Measurements from ENCODE around the gene FKBP7. TPM values are rescaled to one million over a fixed set of nuclear protein-coding genes. Genes with fewer than 3 reads are reported as not detected.
A peak's percentile ranks its signal among the peaks of the same experiment; 100 is the strongest.

The FKBP7 gene
- total and polyA plus RNA-seq, 2 of the 13 experiments (the other 11 are each of a cell fraction or from before 2014, with no cell fraction given), result 12.4 to 14.8 TPM

GRCh38 chr2:178469219-178469849 is 9.1 kb downstream of the FKBP7 start (continued):
- no peak for TF ChIP-seq NFKB2 (CRISPR knock-in tag; IDR thresholded peaks at IDR 0.05; ENCODE audit: borderline replicate concordance)
- TF ChIP-seq RELA (CRISPR knock-in tag; IDR thresholded peaks at IDR 0.05), result no peak
- peak; percentile 55; the same call in 1 of the 2 replicates for TF ChIP-seq SIX1 (CRISPR knock-in tag; IDR thresholded peaks at IDR 0.05; ENCODE audit: borderline replicate concordance)
- no peak for TF ChIP-seq NR2C2 (CRISPR knock-in tag; IDR thresholded peaks at IDR 0.05; ENCODE audit: borderline replicate concordance)
- no peak for TF ChIP-seq ZNF572 (CRISPR knock-in tag; IDR thresholded peaks at IDR 0.05)
- TF ChIP-seq FOXM1 (CRISPR knock-in tag; IDR thresholded peaks at IDR 0.05), result no peak
- TF ChIP-seq, protein P1, sequence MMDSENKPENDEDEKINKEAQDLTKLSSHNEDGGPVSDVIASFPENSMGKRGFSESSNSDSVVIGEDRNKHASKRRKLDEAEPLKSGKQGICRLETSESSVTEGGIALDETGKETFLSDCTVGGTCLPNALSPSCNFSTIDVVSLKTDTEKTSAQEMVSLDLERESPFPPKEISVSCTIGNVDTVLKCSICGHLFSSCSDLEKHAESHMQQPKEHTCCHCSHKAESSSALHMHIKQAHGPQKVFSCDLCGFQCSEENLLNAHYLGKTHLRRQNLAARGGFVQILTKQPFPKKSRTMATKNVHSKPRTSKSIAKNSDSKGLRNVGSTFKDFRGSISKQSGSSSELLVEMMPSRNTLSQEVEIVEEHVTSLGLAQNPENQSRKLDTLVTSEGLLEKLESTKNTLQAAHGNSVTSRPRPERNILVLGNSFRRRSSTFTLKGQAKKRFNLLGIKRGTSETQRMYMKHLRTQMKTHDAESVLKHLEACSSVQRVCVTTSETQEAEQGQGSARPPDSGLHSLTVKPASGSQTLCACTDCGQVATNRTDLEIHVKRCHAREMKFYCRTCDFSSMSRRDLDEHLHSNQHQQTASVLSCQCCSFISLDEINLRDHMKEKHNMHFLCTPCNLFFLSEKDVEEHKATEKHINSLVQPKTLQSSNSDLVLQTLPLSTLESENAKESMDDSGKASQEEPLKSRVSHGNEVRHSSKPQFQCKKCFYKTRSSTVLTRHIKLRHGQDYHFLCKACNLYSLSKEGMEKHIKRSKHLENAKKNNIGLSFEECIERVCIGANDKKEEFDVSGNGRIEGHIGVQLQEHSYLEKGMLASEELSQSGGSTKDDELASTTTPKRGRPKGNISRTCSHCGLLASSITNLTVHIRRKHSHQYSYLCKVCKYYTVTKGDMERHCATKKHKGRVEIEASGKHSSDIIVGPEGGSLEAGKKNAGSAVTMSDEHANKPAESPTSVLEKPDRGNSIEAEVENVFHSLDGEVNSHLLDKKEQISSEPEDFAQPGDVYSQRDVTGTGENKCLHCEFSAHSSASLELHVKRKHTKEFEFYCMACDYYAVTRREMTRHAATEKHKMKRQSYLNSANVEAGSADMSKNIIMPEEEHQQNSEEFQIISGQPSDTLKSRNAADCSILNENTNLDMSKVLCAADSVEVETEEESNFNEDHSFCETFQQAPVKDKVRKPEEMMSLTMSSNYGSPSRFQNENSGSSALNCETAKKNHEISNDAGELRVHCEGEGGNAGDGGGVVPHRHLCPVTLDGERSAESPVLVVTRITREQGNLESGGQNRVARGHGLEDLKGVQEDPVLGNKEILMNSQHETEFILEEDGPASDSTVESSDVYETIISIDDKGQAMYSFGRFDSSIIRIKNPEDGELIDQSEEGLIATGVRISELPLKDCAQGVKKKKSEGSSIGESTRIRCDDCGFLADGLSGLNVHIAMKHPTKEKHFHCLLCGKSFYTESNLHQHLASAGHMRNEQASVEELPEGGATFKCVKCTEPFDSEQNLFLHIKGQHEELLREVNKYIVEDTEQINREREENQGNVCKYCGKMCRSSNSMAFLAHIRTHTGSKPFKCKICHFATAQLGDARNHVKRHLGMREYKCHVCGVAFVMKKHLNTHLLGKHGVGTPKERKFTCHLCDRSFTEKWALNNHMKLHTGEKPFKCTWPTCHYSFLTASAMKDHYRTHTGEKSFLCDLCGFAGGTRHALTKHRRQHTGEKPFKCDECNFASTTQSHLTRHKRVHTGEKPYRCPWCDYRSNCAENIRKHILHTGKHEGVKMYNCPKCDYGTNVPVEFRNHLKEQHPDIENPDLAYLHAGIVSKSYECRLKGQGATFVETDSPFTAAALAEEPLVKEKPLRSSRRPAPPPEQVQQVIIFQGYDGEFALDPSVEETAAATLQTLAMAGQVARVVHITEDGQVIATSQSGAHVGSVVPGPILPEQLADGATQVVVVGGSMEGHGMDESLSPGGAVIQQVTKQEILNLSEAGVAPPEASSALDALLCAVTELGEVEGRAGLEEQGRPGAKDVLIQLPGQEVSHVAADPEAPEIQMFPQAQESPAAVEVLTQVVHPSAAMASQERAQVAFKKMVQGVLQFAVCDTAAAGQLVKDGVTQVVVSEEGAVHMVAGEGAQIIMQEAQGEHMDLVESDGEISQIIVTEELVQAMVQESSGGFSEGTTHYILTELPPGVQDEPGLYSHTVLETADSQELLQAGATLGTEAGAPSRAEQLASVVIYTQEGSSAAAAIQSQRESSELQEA (CRISPR knock-in tag; IDR thresholded peaks at IDR 0.05; ENCODE audit: not compliant biosample characterization), result no peak
- TF ChIP-seq FOXP1 (IDR thresholded peaks at IDR 0.05), result no peak
- TF ChIP-seq FOXP1 (CRISPR knock-in tag; IDR thresholded peaks at IDR 0.05), result peak; percentile 53; the same call in 1 of the 2 replicates
- no peak for TF ChIP-seq POLR2G (IDR thresholded peaks at IDR 0.05; ENCODE audit: low read depth, low read length)
- TF ChIP-seq, protein P2, sequence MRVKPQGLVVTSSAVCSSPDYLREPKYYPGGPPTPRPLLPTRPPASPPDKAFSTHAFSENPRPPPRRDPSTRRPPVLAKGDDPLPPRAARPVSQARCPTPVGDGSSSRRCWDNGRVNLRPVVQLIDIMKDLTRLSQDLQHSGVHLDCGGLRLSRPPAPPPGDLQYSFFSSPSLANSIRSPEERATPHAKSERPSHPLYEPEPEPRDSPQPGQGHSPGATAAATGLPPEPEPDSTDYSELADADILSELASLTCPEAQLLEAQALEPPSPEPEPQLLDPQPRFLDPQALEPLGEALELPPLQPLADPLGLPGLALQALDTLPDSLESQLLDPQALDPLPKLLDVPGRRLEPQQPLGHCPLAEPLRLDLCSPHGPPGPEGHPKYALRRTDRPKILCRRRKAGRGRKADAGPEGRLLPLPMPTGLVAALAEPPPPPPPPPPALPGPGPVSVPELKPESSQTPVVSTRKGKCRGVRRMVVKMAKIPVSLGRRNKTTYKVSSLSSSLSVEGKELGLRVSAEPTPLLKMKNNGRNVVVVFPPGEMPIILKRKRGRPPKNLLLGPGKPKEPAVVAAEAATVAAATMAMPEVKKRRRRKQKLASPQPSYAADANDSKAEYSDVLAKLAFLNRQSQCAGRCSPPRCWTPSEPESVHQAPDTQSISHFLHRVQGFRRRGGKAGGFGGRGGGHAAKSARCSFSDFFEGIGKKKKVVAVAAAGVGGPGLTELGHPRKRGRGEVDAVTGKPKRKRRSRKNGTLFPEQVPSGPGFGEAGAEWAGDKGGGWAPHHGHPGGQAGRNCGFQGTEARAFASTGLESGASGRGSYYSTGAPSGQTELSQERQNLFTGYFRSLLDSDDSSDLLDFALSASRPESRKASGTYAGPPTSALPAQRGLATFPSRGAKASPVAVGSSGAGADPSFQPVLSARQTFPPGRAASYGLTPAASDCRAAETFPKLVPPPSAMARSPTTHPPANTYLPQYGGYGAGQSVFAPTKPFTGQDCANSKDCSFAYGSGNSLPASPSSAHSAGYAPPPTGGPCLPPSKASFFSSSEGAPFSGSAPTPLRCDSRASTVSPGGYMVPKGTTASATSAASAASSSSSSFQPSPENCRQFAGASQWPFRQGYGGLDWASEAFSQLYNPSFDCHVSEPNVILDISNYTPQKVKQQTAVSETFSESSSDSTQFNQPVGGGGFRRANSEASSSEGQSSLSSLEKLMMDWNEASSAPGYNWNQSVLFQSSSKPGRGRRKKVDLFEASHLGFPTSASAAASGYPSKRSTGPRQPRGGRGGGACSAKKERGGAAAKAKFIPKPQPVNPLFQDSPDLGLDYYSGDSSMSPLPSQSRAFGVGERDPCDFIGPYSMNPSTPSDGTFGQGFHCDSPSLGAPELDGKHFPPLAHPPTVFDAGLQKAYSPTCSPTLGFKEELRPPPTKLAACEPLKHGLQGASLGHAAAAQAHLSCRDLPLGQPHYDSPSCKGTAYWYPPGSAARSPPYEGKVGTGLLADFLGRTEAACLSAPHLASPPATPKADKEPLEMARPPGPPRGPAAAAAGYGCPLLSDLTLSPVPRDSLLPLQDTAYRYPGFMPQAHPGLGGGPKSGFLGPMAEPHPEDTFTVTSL (CRISPR knock-in tag; IDR thresholded peaks at IDR 0.05; ENCODE audit: borderline replicate concordance), result peak; percentile 96
- no peak for TF ChIP-seq ZNF652 (CRISPR knock-in tag; IDR thresholded peaks at IDR 0.05; ENCODE audit: borderline replicate concordance, low read depth)
- no peak for TF ChIP-seq TMF1 (CRISPR knock-in tag; IDR thresholded peaks at IDR 0.05; ENCODE audit: low read depth)
- no peak for TF ChIP-seq NFE2L2 (IDR thresholded peaks at IDR 0.05; ENCODE audit: low read length)
